GM12878 (cell line): ENCODE measurements around the gene SINHCAF. TPM values are rescaled to one million over a fixed set of nuclear protein-coding genes. Genes with fewer than 3 reads are reported as not detected.

ENCODE experiments used
- ATAC-seq: fragments of 200-7000 bp; cut with Tn5 transposase; 3 replicates; pipeline ENCODE4 v1.9.1; 2020; ENCODE audit warnings: mild to moderate bottlenecking, moderate library complexity
- BruUV-seq: library from RNA; stranded (reverse); fragments of 400-500 nt; replicated peaks from 2 replicates; lab custom pipeline; 2021; lab: Mats Ljungman, UMichigan
- CTCF ChIA-PET: fragments of 300-600 bp; sonication (Branson Sonifier 250); formaldehyde crosslinking; extraction: SDS; loops from one replicate; lab custom pipeline; 2021; ENCODE audit warnings: inconsistent platforms; lab: Yijun Ruan, JAX
- POLR2A ChIA-PET: fragments of 350-600 bp; formaldehyde crosslinking; extraction: SDS; loops from one replicate; lab custom pipeline; 2021; ENCODE audit warnings: inconsistent platforms; lab: Charles Lee
- RAD21 ChIA-PET: fragments of 300-600 bp; sonication (Branson Sonifier 250); formaldehyde crosslinking; loops from one replicate; lab custom pipeline; 2023; ENCODE audit warnings: antibody characterized with exemption; ENCODE audit not compliant: unreplicated experiment; lab: Charles Lee
- SMC1A ChIA-PET: fragments of 300-600 bp; sonication (Branson Sonifier 250); formaldehyde crosslinking; loops from one replicate; lab custom pipeline; 2023; ENCODE audit not compliant: unreplicated experiment, uncharacterized antibody; lab: Charles Lee
- DNase-seq: peaks from one replicate; pipeline ENCODE4 v3.0.0-alpha.2; 2011; ENCODE audit warnings: low read depth, low spot score
- FAIRE-seq: peaks from 3 replicates; lab custom pipeline; 2011; peaks lifted over from hg19 to GRCh38; lab: Jason Lieb, UNC
- H2AFZ ChIP-seq: 2 replicates; pipeline ENCODE4 v1.6.0; 2011; ENCODE audit warnings: low read depth, low read length, control low read depth; ENCODE audit not compliant: control insufficient read depth
- H3K27ac ChIP-seq: 2 replicates; pipeline ENCODE4 v1.5.1; 2011; ENCODE audit warnings: control low read depth; ENCODE audit not compliant: control insufficient read depth, insufficient read depth
- H3K27me3 ChIP-seq, 2 experiments: replicated peaks in 1 of 2; 2 replicates each; pipeline versions ENCODE4 v1.6.0 to v1.6.1; 2011; ENCODE audit warnings: low read length in 1 of 2; ENCODE audit not compliant: control insufficient read depth in 2 of 2, insufficient read depth in 2 of 2
- H3K36me3 ChIP-seq, 2 experiments: 2 replicates each; pipeline ENCODE4 v1.5.1; 2011; ENCODE audit warnings: low read length in 1 of 2; ENCODE audit not compliant: control insufficient read depth in 2 of 2, insufficient read depth in 2 of 2
- H3K4me1 ChIP-seq: 2 replicates; pipeline ENCODE4 v1.6.1; 2011; ENCODE audit warnings: mild to moderate bottlenecking, low read length, moderate library complexity, mixed read lengths; ENCODE audit not compliant: control insufficient read depth, insufficient read depth
- H3K4me2 ChIP-seq: 2 replicates; pipeline ENCODE4 v1.6.0; 2011; ENCODE audit warnings: control low read depth; ENCODE audit not compliant: control insufficient read depth, insufficient read depth
- H3K4me3 ChIP-seq: fragments of 200-600 bp; sonication (generic); 2 replicates; pipeline ENCODE4 v1.5.1; 2016
- H3K79me2 ChIP-seq: 2 replicates; pipeline ENCODE4 v1.6.0; 2011; ENCODE audit warnings: low read length; ENCODE audit not compliant: control insufficient read depth, insufficient read depth
- H3K9ac ChIP-seq: 2 replicates; pipeline ENCODE4 v1.8.0; 2011; ENCODE audit warnings: low read length, control low read depth, mixed read lengths; ENCODE audit not compliant: control insufficient read depth, insufficient read depth
- H3K9me3 ChIP-seq: replicated peaks from 3 replicates; pipeline ENCODE4 v1.5.1; 2011; ENCODE audit warnings: mild to moderate bottlenecking, low read length; ENCODE audit not compliant: control insufficient read depth, insufficient read depth
- H4K20me1 ChIP-seq: 2 replicates; pipeline ENCODE4 v1.6.0; 2011; ENCODE audit not compliant: control insufficient read depth, insufficient read depth
- CBFB ChIP-seq: IDR thresholded peaks from 2 replicates; pipeline ENCODE4 v1.6.1; 2016; ENCODE audit warnings: antibody characterized with exemption, low read depth
- IKZF1 ChIP-seq: fragments of 450-650 bp; conservative IDR thresholded peaks from 2 replicates; pipeline ENCODE4 v1.6.1; 2017; ENCODE audit warnings: antibody characterized with exemption, mild to moderate bottlenecking
- IRF4 ChIP-seq: IDR thresholded peaks from 2 replicates; pipeline ENCODE4 v1.6.1; 2011; ENCODE audit warnings: low read depth, low read length
- KDM1A ChIP-seq: fragments of 200-600 bp; sonication (generic); IDR thresholded peaks from 2 replicates; pipeline ENCODE4 v1.6.1; 2016; ENCODE audit warnings: borderline replicate concordance
- MLLT1 ChIP-seq: fragments of 450-650 bp; IDR thresholded peaks from 2 replicates; pipeline ENCODE4 v1.6.1; 2016; ENCODE audit warnings: mild to moderate bottlenecking
- RAD21 ChIP-seq: IDR thresholded peaks from 2 replicates; pipeline ENCODE4 v1.6.1; 2011; ENCODE audit warnings: mild to moderate bottlenecking, low read depth, low read length, moderate library complexity; ENCODE audit not compliant: insufficient read depth
- TARDBP ChIP-seq: IDR thresholded peaks from 2 replicates; pipeline ENCODE4 v1.6.1; 2016; ENCODE audit warnings: borderline replicate concordance
- TCF12 ChIP-seq: IDR thresholded peaks from 2 replicates; pipeline ENCODE4 v1.6.1; 2011; ENCODE audit warnings: low read depth, mild to moderate bottlenecking, low read length
- WGBS: methylation state at CpG from one replicate; pipeline ENCODE4 v1.1.6; 2016; ENCODE audit warnings: low lambda C conversion rate; ENCODE audit not compliant: insufficient replicate concordance, insufficient coverage; ENCODE audit errors: missing lambda C conversion rate; 5-methylcytosine and 5-hydroxymethylcytosine counted together
- in situ Hi-C: fragments of 300-500 bp; cut with MboI; formaldehyde crosslinking; loops from 9 replicates; pipeline ENCODE4 v1.14.3; 2018; ENCODE audit warnings: mixed read lengths
- intact Hi-C: fragments of 100-400 bp; cut with micrococcal nuclease; formaldehyde crosslinking; loops from one replicate; pipeline ENCODE4 v1.14.2; 2022; ENCODE audit not compliant: unreplicated experiment
- polyA plus RNA-seq, 11 experiments: library from polyadenylated mRNA; depleted of rRNA in 4 of 11; unstranded in 6 of 11; stranded (reverse) in 5 of 11; fragments of >200 nt; fragmentation: Nextera tagmentation in 4 of 11; fragmentation: Illumina TruSeq in 1 of 11; extraction: Ambion mirVana in 4 of 11; extraction: Trizol in 1 of 11; gene quantifications; 1 replicate in 1 of 11; 2 replicates in 10 of 11; pipeline versions ENCODE4 v1.2.1 to v1.2.3, GENCODE V29; 2011 to 2016; ENCODE audit warnings: inconsistent platforms in 2 of 11, missing spikeins in 2 of 11, low read depth in 1 of 11
- total RNA-seq, 4 experiments: library from RNA; depleted of rRNA in 3 of 4; stranded (reverse); fragments of >200 nt in 3 of 4; fragmentation: Illumina TruSeq in 1 of 4; extraction: Trizol in 1 of 4; gene quantifications; 2 replicates each; pipeline versions ENCODE4 v1.2.1 to v1.2.3, GENCODE V29; 2013 to 2021

SINHCAF gene
- total and polyA plus RNA-seq, 10 of the 15 experiments (the other 5 are each of a cell fraction or from before 2014, with no cell fraction given) = 60.4 to 156 (median 90.3) TPM

GRCh38 chr12:31250179-31250578 lies 75.8 kb downstream of the SINHCAF start:
- Histone ChIP-seq H3K4me1 (no peaks in the 10 kb centered on the region), H3K79me2 (no peaks in the 10 kb centered on the region), H3K4me3 (no peak overlapping the region)
- CTCF ChIA-PET = interaction anchor here (0.6 to 13.5 kb wide), 7 partner anchors 10 to 172 kb away, joined by 3 to 140 read pairs (median 8); no protein-coding TSS in a partner anchor
- in situ Hi-C loops = loop anchor here (5.0 kb wide), 1 partner anchor 397 kb away; no protein-coding TSS in a partner anchor
- ATAC-seq (no peak), DNase-seq (no peak)
- TF ChIP-seq IRF4 (no peak), TARDBP (no peak), TCF12 (no peak), KDM1A (no peak), MLLT1 (no peak), CBFB (no peak), RAD21 (no peak), IKZF1 (no peak)
- TF ChIP-seq, all 136 proteins: peak for 0
- H2AFZ ChIP-seq = no peak overlapping the region
- SMC1A ChIA-PET = interaction anchor here (3.0 to 3.6 kb wide), 2 partner anchors 22 to 152 kb away, joined by 18 to 22 read pairs; no protein-coding TSS in a partner anchor
- POLR2A ChIA-PET = no interaction called here
- no peak overlapping the region for H3K27ac ChIP-seq
- intact Hi-C loops = loop anchor here (5.0 kb wide), 1 partner anchor 387 kb away; no protein-coding TSS in a partner anchor
- no peak for FAIRE-seq
- H4K20me1 ChIP-seq = no peaks in the 10 kb centered on the region
- BruUV-seq = no TSS peak
- no peak overlapping the region for H3K9ac ChIP-seq
- WGBS = 40% methylated on average over 6 of the region's 6 CpGs
- no peaks in the 10 kb centered on the region for H3K27me3 ChIP-seq
- H3K36me3 ChIP-seq = no peaks in the 10 kb centered on the region
- no peaks in the 10 kb centered on the region for H3K9me3 ChIP-seq
- RAD21 ChIA-PET = interaction anchor here (2.1 kb wide), 1 partner anchor 22 kb away, joined by 22 read pairs; no protein-coding TSS in a partner anchor
- H3K4me2 ChIP-seq = no peak overlapping the region
